DMS114 treated with DMSO at 0.1 percent for 48 hours (cell line): Measurements from ENCODE around the gene MOB3C.
A peak's percentile ranks its signal among the peaks of the same experiment; 100 is the strongest.
"Not testable (repeated sequence)": the region's sequence is repeated elsewhere in the genome, so short reads cannot be mapped to it uniquely, and the experiment has no call there.

Experiments used
- DNase-seq: peaks from one replicate; lab custom pipeline; 2025; ENCODE audit not compliant: unreplicated experiment; lab: John Stamatoyannopoulos, UW

Gene MOB3C

GRCh38 chr1:46616277-46617107 is at the start of gene MOB3C:
Gene MOB3C, minus strand, starts transcription at chr1:46616811. Its CDS starts 3,490 bp downstream, at chr1:46613321.
- DNase-seq = peak; percentile 43

GRCh38 chr1:46665983-46666382 is 49.4 kb upstream of the MOB3C start:
- no peak for DNase-seq

GRCh38 chr1:46662919-46663318 is 46.3 kb upstream of the MOB3C start:
- DNase-seq = not testable (repeated sequence)

GRCh38 chr1:46660116-46660515 is 43.5 kb upstream of the MOB3C start:
- DNase-seq = not testable (repeated sequence)

GRCh38 chr1:46659307-46659870 is 42.8 kb upstream of the MOB3C start:
- DNase-seq = no peak

GRCh38 chr1:46657775-46658174 is 41.2 kb upstream of the MOB3C start:
- DNase-seq = no peak

- no peak for DNase-seq
These were observed 40.0 kb upstream of the MOB3C start for GRCh38 chr1:46656643-46657042.

- no peak for DNase-seq
These were observed 39.2 kb upstream of the MOB3C start for GRCh38 chr1:46655848-46656247.

GRCh38 chr1:46654698-46655097 is 38.1 kb upstream of the MOB3C start:
- not testable (repeated sequence) for DNase-seq

GRCh38 chr1:46654012-46654411 is 37.4 kb upstream of the MOB3C start:
- no peak for DNase-seq

GRCh38 chr1:46653405-46653958 is 36.9 kb upstream of the MOB3C start:
- DNase-seq = no peak

- no peak for DNase-seq
These were observed 35.9 kb upstream of the MOB3C start for GRCh38 chr1:46652321-46653100.

- DNase-seq = not testable (repeated sequence)
These were observed 34.5 kb upstream of the MOB3C start for GRCh38 chr1:46651152-46651551.

GRCh38 chr1:46650491-46650890 is 33.9 kb upstream of the MOB3C start:
- DNase-seq = no peak

- no peak for DNase-seq
These were observed 33.2 kb upstream of the MOB3C start for GRCh38 chr1:46649764-46650163.

GRCh38 chr1:46647611-46648010 is 31.0 kb upstream of the MOB3C start:
- DNase-seq = no peak

GRCh38 chr1:46646844-46647243 is 30.2 kb upstream of the MOB3C start:
- DNase-seq = no peak

- no peak for DNase-seq
These were observed 29.7 kb upstream of the MOB3C start for GRCh38 chr1:46646331-46646730.

- DNase-seq = no peak
These were observed 29.2 kb upstream of the MOB3C start for GRCh38 chr1:46645815-46646214.

- no peak for DNase-seq
These were observed 26.8 kb upstream of the MOB3C start for GRCh38 chr1:46643368-46643775.

- no peak for DNase-seq
These were observed 25.6 kb upstream of the MOB3C start for GRCh38 chr1:46642115-46642680.
